Thymus (tissue), 11 donors: ENCODE data around the gene IRX2. TPM values are rescaled to one million over a fixed set of nuclear protein-coding genes. Genes with fewer than 3 reads are reported as not detected.

Experiments
- DNase-seq, 9 donors: peaks; one replicate each; pipeline ENCODE4 v3.0.0-alpha.2; 2013; ENCODE audit warnings: low spot score in 9 of 9, low read depth in 6 of 9, missing footprints in 1 of 9
- H3K27ac ChIP-seq, 2 donors: one replicate each; pipeline ENCODE4 v1.5.1; 2013; ENCODE audit warnings: control low read depth in 1 of 2, low read depth in 1 of 2, low read length in 1 of 2, mild to moderate bottlenecking in 1 of 2, moderate library complexity in 1 of 2
- H3K27me3 ChIP-seq, 2 donors: one replicate each; pipeline ENCODE4 v1.5.1; 2013; ENCODE audit warnings: low read length in 1 of 2; ENCODE audit not compliant: control insufficient read depth in 2 of 2, insufficient read depth in 1 of 2
- H3K36me3 ChIP-seq, 2 donors: one replicate each; pipeline ENCODE4 v1.5.1; 2013; ENCODE audit warnings: low read length in 1 of 2, mild to moderate bottlenecking in 1 of 2, moderate library complexity in 1 of 2; ENCODE audit not compliant: control insufficient read depth in 2 of 2, insufficient read depth in 2 of 2
- H3K4me1 ChIP-seq, 2 donors: one replicate each; pipeline ENCODE4 v1.5.1; 2013; ENCODE audit warnings: low read length in 2 of 2; ENCODE audit not compliant: control insufficient read depth in 2 of 2, insufficient read depth in 2 of 2
- H3K4me3 ChIP-seq, 2 donors: one replicate each; pipeline ENCODE4 v1.5.1; 2013; ENCODE audit warnings: low read length in 2 of 2, control low read depth in 1 of 2, mild to moderate bottlenecking in 1 of 2
- H3K9me3 ChIP-seq, 2 donors: one replicate each; pipeline ENCODE4 v1.5.1; 2013; ENCODE audit warnings: low read length in 1 of 2, mild to moderate bottlenecking in 1 of 2; ENCODE audit not compliant: control insufficient read depth in 2 of 2, insufficient read depth in 1 of 2
- WGBS: extraction: QIAGEN DNeasy Blood & Tissue Kit; methylation state at CpG from one replicate; pipeline ENCODE4 v1.1.7; 2013; 5-methylcytosine and 5-hydroxymethylcytosine counted together
- polyA plus RNA-seq: library from polyadenylated mRNA; stranded (reverse); fragments of 200-250 nt; gene quantifications from one replicate; pipeline ENCODE4 v1.2.3, GENCODE V29; 2013
- total RNA-seq: library from RNA; stranded (reverse); fragments of 120-200 nt; gene quantifications from one replicate; pipeline ENCODE4 v1.2.4, GENCODE V29; 2013
- donor health status: healthy.

The IRX2 gene
- total and polyA plus RNA-seq, 2 donors: 0.38 to 1.5 TPM

DNA sequence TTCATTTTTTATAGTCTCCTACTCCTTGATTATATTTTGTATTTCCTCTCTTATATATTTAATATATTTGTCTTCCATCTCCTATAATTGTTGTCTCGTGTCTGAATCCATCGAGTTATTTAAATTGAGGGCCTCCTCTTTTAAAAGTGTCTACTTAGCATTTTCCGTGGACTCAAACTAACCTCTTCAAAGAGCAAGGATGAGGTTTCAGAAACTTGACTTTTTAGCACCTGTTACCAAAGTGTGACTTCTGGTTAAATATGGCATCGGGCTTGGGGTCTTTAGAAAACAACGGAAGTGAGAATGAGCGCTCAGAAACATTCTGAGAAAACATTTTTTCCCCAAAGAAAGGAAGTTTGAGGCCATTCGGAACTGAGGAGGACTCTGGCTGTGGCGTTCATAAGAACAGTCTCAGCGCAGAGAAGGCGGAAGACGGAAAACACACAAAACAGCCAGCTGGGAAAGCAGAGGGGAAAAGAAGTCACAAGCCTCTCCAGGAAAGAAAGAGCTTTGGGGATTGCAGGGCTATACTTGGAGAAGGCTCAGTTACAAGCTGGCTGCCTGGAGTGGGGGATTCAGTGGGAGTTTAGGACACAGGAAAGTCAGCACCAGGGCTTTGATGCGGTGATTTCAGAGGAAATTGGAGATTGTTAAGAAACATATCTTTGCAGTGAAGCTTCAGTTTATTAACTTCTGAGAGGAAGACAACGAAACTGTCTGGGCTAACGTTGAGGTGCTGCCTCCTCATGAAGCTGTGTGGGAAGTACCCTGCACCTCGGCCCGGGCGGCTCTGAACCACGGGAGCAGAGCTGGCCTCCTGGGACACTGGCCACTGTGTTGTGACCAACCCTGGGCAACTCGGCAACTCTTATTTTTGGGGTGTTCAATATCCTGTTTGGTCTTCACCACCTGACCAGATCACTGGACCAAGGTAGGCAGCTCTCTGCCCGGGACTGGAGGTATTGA lies 25.1 kb upstream of the IRX2 start:
- 90% methylated on average over 20 of the region's 20 CpGs for WGBS
- H3K9me3 ChIP-seq: no peaks in the 10 kb centered on the region
- no peak for DNase-seq

DNA sequence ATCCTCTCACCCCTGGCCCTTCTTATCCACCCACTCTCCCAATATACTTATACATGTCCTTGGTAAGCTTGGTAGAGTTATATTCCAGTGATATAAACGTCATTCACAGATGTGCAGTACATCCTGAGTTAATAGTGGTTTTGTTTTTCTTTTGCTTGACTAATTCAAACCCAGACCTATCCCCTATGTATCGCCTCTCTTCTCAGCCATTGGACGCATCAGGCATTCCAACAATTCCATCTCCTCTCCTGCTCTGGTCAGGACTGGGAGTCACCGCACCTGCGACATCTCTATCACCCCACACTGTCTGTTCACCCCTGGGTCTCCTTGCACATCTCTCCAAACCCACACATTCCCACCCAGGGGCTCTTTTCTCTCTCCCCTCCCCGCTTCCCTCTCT lies 21.9 kb upstream of the IRX2 start:
- 90% methylated on average over 6 of the region's 6 CpGs for WGBS

More for the DNA sequence above, 25.1 kb upstream of the IRX2 start:
- no peaks in the 10 kb centered on the region for H3K36me3 ChIP-seq
- H3K27me3 ChIP-seq: no peaks in the 10 kb centered on the region
- H3K4me1 ChIP-seq: no peaks in the 10 kb centered on the region
- H3K27ac ChIP-seq: no peak overlapping the region
- no peak overlapping the region for H3K4me3 ChIP-seq

DNA sequence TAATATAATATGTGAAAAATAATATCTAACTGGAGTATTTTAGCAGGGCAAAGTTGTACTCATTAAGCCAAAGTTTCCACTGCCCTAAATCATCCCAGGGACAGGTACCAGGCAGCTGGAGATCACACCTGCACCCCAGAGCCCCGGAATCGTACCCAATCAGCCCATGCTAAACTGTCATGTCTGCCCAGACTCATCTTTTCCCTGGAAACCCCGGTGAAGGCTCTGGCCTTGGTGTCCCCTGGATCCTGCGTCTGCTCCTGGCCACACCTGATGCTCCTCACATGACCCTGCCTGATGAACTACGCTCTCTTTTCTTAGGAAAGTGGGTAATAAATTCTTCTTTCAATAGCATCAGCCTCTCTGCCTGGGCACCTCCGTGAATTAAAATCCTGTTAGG lies 15.6 kb upstream of the IRX2 start:
- 83% methylated on average over 6 of the region's 6 CpGs for WGBS
- H3K9me3 ChIP-seq: no peaks in the 10 kb centered on the region
- DNase-seq: no peak
- H3K4me3 ChIP-seq: no peak overlapping the region
- H3K27me3 ChIP-seq: peaks cover 0 to 8% of the 10 kb centered on the region in 2 donors
- no peaks in the 10 kb centered on the region for H3K4me1 ChIP-seq
- H3K36me3 ChIP-seq: no peaks in the 10 kb centered on the region
- no peak overlapping the region for H3K27ac ChIP-seq

More for the DNA sequence above, 21.9 kb upstream of the IRX2 start:
- Histone ChIP-seq H3K4me3 (no peak overlapping the region), H3K36me3 (no peaks in the 10 kb centered on the region), H3K9me3 (no peaks in the 10 kb centered on the region), H3K27ac (no peak overlapping the region), H3K4me1 (no peaks in the 10 kb centered on the region), H3K27me3 (no peaks in the 10 kb centered on the region)
- no peak for DNase-seq

DNA sequence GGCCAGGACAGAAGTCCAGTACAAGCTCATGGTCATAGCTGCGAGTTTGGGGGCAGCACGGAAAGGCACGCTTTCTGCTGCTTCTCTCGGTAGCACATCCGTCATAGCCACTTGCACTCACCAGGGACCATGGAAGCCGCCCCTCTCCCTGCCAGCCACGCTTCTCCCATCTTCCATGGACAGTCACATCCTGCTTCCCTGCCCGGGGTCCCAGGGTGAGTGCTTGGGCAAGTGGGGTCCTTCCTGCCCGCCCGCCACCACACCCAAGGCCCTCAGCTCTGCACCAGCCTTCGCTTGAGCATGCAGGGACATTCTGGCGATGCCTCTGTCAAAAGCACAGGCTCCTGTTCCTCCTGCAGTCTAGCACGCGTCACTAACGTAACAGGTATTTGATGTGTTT lies 13.1 kb upstream of the IRX2 start:
- WGBS: 68% methylated on average over 15 of the region's 15 CpGs
- Histone ChIP-seq H3K27ac (no peak overlapping the region), H3K4me3 (no peak overlapping the region), H3K27me3 (peaks cover 3 to 16% of the 10 kb centered on the region in 2 donors), H3K9me3 (no peaks in the 10 kb centered on the region), H3K36me3 (no peaks in the 10 kb centered on the region), H3K4me1 (no peaks in the 10 kb centered on the region)
- no peak for DNase-seq

DNA sequence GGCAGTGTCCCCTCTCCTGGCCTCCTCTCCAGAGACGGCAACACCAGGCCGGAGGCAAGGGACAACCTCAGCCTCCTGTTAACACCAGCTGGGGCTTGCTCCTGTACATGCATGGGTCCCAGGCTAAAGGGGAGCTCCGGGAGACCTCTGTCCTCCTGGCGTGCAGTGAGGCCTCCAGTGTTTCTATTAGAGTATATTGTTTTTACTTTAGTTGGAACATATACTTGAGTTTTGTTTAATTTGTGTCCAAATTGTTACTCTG lies 12.0 kb upstream of the IRX2 start:
- Histone ChIP-seq H3K4me1 (no peaks in the 10 kb centered on the region), H3K27me3 (peaks cover 12 to 27% of the 10 kb centered on the region in 2 donors), H3K36me3 (no peaks in the 10 kb centered on the region), H3K27ac (no peak overlapping the region), H3K9me3 (no peaks in the 10 kb centered on the region), H3K4me3 (no peak overlapping the region)
- WGBS: 78% methylated on average over 4 of the region's 4 CpGs
- DNase-seq: no peak

DNA sequence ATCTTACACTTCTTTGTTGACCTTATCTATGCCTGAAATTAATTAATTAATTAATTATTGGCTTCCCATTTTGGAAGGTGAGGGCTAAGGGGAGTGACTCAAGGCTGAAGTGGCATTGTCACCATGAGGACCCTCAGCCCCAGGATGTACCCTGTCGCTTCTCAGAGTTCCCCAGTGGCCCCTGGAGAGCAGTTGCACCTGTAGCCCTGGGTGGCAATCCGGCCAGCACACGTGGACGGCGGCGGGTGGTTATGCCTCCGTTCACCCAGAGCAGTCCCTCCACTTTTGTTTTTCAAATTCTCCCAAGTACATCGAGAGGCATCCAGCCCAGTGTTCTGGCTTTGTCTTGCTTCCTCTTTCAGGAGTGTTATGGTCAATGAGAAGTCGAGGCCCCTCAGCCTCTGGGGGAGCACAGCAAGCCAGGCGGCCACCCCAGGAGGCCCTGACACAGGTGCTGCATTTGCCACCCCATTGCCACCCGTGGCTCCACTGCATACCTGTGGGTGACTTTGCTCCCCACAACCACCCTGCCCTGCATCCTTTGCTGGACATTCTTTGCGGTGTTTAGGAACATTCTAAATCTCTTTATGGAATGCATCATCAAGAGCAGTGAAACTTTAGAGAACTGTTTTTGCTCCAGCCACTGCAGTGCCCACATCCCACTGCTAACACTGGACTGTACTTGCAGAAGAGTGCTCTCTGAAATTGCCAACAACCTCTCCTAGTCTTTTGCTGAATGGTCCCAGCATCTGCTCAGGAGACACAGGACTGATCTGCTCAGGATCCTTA lies 11.5 kb upstream of the IRX2 start:
- Histone ChIP-seq H3K4me3 (no peak overlapping the region), H3K9me3 (no peaks in the 10 kb centered on the region), H3K4me1 (no peaks in the 10 kb centered on the region), H3K27me3 (peaks cover 15 to 31% of the 10 kb centered on the region in 2 donors), H3K27ac (no peak overlapping the region), H3K36me3 (no peaks in the 10 kb centered on the region)
- 74% methylated on average over 12 of the region's 12 CpGs for WGBS
- no peak for DNase-seq

DNA sequence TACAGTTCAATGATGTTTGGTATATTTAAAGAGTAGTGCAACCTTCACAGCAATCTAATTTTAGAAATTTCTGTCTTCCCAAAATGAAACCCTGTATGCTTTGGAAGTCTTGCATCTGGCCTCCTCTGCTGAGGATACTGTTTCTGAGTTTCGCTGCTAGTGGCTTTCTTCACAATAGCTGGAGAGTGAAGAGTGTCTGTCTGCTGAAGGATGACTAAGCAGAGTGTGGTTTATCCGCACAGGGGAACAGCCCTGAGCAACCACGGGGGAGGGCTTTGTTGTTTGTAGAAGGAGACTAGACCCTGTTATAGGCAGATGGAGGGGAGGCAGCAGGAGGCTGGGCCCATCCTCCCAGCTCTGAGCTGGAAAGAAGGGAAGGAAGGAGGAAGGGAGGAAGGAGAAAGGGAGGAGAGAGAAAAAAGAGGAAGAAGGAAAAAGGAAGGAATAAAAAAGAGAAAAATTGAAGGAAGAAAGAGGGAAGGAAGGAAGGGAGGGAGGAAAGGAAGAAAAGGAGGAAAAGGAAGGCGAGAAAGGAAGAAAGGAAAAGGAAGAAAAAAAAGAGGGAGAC lies 10.5 kb upstream of the IRX2 start:
- peaks cover 25 to 41% of the 10 kb centered on the region in 2 donors for H3K27me3 ChIP-seq
- no peaks in the 10 kb centered on the region for H3K36me3 ChIP-seq
- H3K4me1 ChIP-seq: no peaks in the 10 kb centered on the region
- H3K27ac ChIP-seq: no peak overlapping the region
- no peak overlapping the region for H3K4me3 ChIP-seq
- 32% methylated on average over 4 of the region's 4 CpGs for WGBS
- no peaks in the 10 kb centered on the region for H3K9me3 ChIP-seq
- DNase-seq: no peak

DNA sequence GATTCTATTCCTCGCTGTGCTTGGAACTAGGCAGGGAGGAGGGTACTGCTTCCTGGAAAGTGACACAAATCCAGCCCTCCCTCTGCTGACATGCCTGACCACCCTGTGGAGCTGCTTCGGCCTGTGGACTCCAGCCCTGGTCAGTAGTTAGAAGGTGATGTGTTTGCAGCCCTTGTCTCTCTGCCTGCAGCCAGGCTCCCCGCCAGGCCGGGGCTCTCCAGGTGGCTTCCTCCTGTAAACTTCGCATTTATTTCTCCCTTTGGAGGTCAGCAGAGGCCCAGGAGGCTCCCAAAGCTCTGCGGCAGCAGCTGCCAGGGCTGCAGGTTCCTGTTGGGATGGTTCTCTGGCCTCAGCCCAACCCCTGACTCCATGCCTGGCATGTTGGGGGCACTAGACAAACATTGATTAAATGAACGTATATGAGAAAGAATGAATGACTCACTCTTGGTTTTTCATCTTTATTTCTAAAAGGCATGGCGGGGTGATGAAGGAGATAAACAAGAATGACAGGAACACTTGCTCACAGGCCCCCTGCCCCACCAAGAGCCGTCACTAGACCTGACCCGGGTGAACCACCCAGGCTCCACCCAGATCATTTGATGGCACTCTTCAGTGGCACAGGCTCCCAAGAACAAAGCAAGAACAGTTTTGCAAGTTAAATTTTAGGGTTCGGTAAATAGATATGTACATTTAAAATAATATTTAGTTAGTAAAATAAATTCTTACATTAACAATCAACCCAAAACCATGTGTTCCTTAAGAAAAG lies 8.4 kb upstream of the IRX2 start:
- Histone ChIP-seq H3K36me3 (no peaks in the 10 kb centered on the region), H3K4me1 (no peaks in the 10 kb centered on the region), H3K9me3 (peaks cover 0 to 1% of the 10 kb centered on the region in 2 donors), H3K27me3 (peaks cover 46 to 62% of the 10 kb centered on the region in 2 donors), H3K4me3 (no peak overlapping the region), H3K27ac (no peak overlapping the region)
- no peak for DNase-seq
- 75% methylated on average over 11 of the region's 11 CpGs for WGBS
